HepG2 (cell line): ENCODE measurements around the gene INHBB. TPM values are rescaled to one million over a fixed set of nuclear protein-coding genes. Genes with fewer than 3 reads are reported as not detected.

Source experiments
- AHDC1 ChIP-seq: sonication (generic); formaldehyde crosslinking; IDR thresholded peaks from 2 replicates; pipeline ENCODE4 v1.5.1; 2020; ENCODE audit warnings: mild to moderate bottlenecking, missing genetic modification reagents, borderline replicate concordance
- FIP1L1 ChIP-seq: fragments of 200-400 bp; formaldehyde crosslinking; IDR thresholded peaks from 2 replicates; pipeline ENCODE4 v1.6.1; 2018; ENCODE audit warnings: low read depth, mild to moderate bottlenecking, low read length, moderate library complexity, borderline replicate concordance; ENCODE audit not compliant: insufficient read depth
- FOXJ3 ChIP-seq: sonication (generic); formaldehyde crosslinking; IDR thresholded peaks from 2 replicates; pipeline ENCODE4 v1.4.0; 2020; ENCODE audit warnings: missing genetic modification reagents, mild to moderate bottlenecking, borderline replicate concordance
- GPN1 ChIP-seq: sonication (generic); formaldehyde crosslinking; IDR thresholded peaks from 2 replicates; pipeline ENCODE4 v1.5.1; 2020; ENCODE audit warnings: missing genetic modification reagents, borderline replicate concordance
- MAFF ChIP-seq: IDR thresholded peaks from 2 replicates; pipeline ENCODE4 v1.6.1; 2011; ENCODE audit warnings: low read depth, low read length, improper control_type of control experiment
- PHB2 ChIP-seq: fragments of 450-650 bp; IDR thresholded peaks from 2 replicates; pipeline ENCODE4 v1.6.1; 2018; ENCODE audit not compliant: partially characterized antibody
- YEATS2 ChIP-seq: sonication (generic); formaldehyde crosslinking; IDR thresholded peaks from 2 replicates; pipeline ENCODE4 v1.4.0; 2020; ENCODE audit warnings: missing genetic modification reagents, borderline replicate concordance
- ZBTB49 ChIP-seq: sonication (generic); formaldehyde crosslinking; IDR thresholded peaks from 2 replicates; pipeline ENCODE4 v1.4.0; 2020; ENCODE audit warnings: missing genetic modification reagents, borderline replicate concordance
- ZNF407 ChIP-seq: sonication (generic); formaldehyde crosslinking; IDR thresholded peaks from one replicate; pipeline ENCODE4 v1.5.1; 2020; ENCODE audit warnings: mild to moderate bottlenecking, missing genetic modification reagents; ENCODE audit errors: not compliant biosample characterization
- ZNF414 ChIP-seq: sonication (generic); formaldehyde crosslinking; IDR thresholded peaks from 2 replicates; pipeline ENCODE4 v1.5.0; 2020; ENCODE audit warnings: missing genetic modification reagents
- ZNF567 ChIP-seq: sonication (generic); formaldehyde crosslinking; IDR thresholded peaks from 2 replicates; pipeline ENCODE4 v1.8.1; 2023; ENCODE audit warnings: mild to moderate bottlenecking, missing genetic modification reagents, borderline replicate concordance
- ZNF589 ChIP-seq: sonication (generic); formaldehyde crosslinking; conservative IDR thresholded peaks from 2 replicates; pipeline ENCODE4 v1.8.0; 2022; ENCODE audit warnings: mild to moderate bottlenecking, moderate library complexity, missing genetic modification reagents
- polyA plus RNA-seq, 8 experiments: library from polyadenylated mRNA; depleted of rRNA in 3 of 8; stranded (reverse) in 7 of 8; unstranded in 1 of 8; fragments of >200 nt; fragmentation: Illumina TruSeq in 4 of 8; extraction: Trizol in 4 of 8; gene quantifications; 2 replicates each; pipeline versions ENCODE4 v1.2.1 to v1.2.3, GENCODE V29; 2011 to 2016; ENCODE audit warnings: low read depth in 4 of 8, missing spikeins in 1 of 8, mixed read lengths in 1 of 8; ENCODE audit not compliant: insufficient read depth in 1 of 8
- total RNA-seq, 5 experiments: library from RNA; depleted of rRNA; stranded (reverse); fragments of >200 nt; fragmentation: Illumina TruSeq; extraction: Trizol; gene quantifications; 2 replicates each; pipeline ENCODE4 v1.2.3, GENCODE V29; 2016; ENCODE audit warnings: low read depth in 1 of 5

INHBB gene
- total and polyA plus RNA-seq, 2 of the 13 experiments (the other 11 are each of a cell fraction or from before 2014, with no cell fraction given): 0.20 to 1.7 TPM

- TF ChIP-seq ZNF407 (CRISPR knock-in tag): no peak
- no peak for TF ChIP-seq YEATS2 (CRISPR knock-in tag)
- no peak for TF ChIP-seq ZNF414 (CRISPR knock-in tag)
- TF ChIP-seq AHDC1 (CRISPR knock-in tag): no peak
- TF ChIP-seq ZNF589: no peak
- TF ChIP-seq GPN1 (CRISPR knock-in tag): no peak
- TF ChIP-seq ZNF567: no peak
- TF ChIP-seq ZBTB49: no peak
- no peak for TF ChIP-seq FIP1L1
- TF ChIP-seq MAFF: no peak
- TF ChIP-seq FOXJ3 (CRISPR knock-in tag): no peak
- TF ChIP-seq PHB2: no peak
Measured at GRCh38 chr2:120316071-120316470, 29.9 kb upstream of the INHBB start (continued).
